GM12878 (cell line): ENCODE measurements around the gene LRP3.

Experiments used
- CTCF ChIP-seq, 3 experiments: IDR thresholded peaks in 2 of 3; conservative IDR thresholded peaks in 1 of 3; 2 replicates each; pipeline ENCODE4 v1.5.1; 2011; ENCODE audit warnings: low read depth in 3 of 3, low read length in 3 of 3, mild to moderate bottlenecking in 3 of 3, control low read depth in 2 of 3, moderate library complexity in 2 of 3, inconsistent platforms in 1 of 3, mixed read lengths in 1 of 3; ENCODE audit not compliant: control insufficient read depth in 2 of 3, insufficient read depth in 1 of 3; ENCODE audit errors: extremely low read depth in 1 of 3
- EGR1 ChIP-seq, 2 experiments: IDR thresholded peaks; 1 replicate in 1 of 2; 2 replicates in 1 of 2; pipeline ENCODE4 v1.6.1; 2011 to 2012; ENCODE audit warnings: low read depth in 2 of 2, low read length in 2 of 2, borderline replicate concordance in 1 of 2, mild to moderate bottlenecking in 1 of 2, moderate library complexity in 1 of 2
- MTA3 ChIP-seq: IDR thresholded peaks from 2 replicates; pipeline ENCODE4 v1.6.1; 2012; ENCODE audit warnings: low read length, inconsistent platforms, borderline replicate concordance
- NFXL1 ChIP-seq: fragments of 450-650 bp; IDR thresholded peaks from 2 replicates; pipeline ENCODE4 v1.6.1; 2017; ENCODE audit warnings: antibody characterized with exemption, mild to moderate bottlenecking, borderline replicate concordance
- PAX8 ChIP-seq: fragments of 450-650 bp; IDR thresholded peaks from 2 replicates; pipeline ENCODE4 v1.6.1; 2017; ENCODE audit warnings: mild to moderate bottlenecking, moderate library complexity
- POU2F2 ChIP-seq: IDR thresholded peaks from 3 replicates; pipeline ENCODE4 v1.6.1; 2011; ENCODE audit warnings: low read depth, mild to moderate bottlenecking, low read length, borderline replicate concordance
- TAF1 ChIP-seq: IDR thresholded peaks from 2 replicates; pipeline ENCODE4 v1.6.1; 2011; ENCODE audit warnings: mild to moderate bottlenecking, low read depth, low read length, borderline replicate concordance
- TBL1XR1 ChIP-seq: IDR thresholded peaks from 2 replicates; pipeline ENCODE4 v1.6.1; 2012; ENCODE audit warnings: low read depth, low read length, improper control_type of control experiment
- TCF12 ChIP-seq: IDR thresholded peaks from 2 replicates; pipeline ENCODE4 v1.6.1; 2011; ENCODE audit warnings: low read depth, mild to moderate bottlenecking, low read length
- WRNIP1 ChIP-seq: IDR thresholded peaks from 2 replicates; pipeline ENCODE4 v1.6.1; 2011; ENCODE audit warnings: low read depth, low read length, improper control_type of control experiment, borderline replicate concordance
- ZNF24 ChIP-seq: fragments of 450-650 bp; IDR thresholded peaks from 2 replicates; pipeline ENCODE4 v1.6.1; 2017; ENCODE audit warnings: antibody characterized with exemption, mild to moderate bottlenecking
- TF ChIP-seq, protein P1 (sequence below): IDR thresholded peaks from 2 replicates; pipeline ENCODE4 v1.6.1; 2012; ENCODE audit warnings: mild to moderate bottlenecking, low read depth, low read length

DNA sequence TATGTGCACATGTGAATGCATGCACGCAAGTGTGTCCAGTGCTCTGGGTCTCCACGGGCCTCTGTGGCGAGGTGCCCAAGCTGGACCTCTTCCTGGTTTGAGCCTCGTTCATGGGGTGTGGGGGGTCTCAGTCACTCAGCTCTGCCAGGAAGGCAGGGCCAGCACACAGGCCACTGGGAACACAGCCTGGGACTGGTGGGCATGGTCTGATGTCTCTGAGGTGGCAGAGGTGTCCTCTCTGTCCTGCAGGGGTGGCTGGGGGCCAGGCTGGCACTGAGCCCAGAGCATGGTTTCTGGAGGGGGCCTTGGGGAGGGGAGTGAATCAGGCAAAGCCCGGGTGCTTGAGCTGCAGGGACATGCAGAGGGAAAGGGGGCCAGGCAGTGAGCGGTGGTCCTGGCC lies 9.4 kb downstream of the LRP3 start:
- no peak for TF ChIP-seq CTCF (IDR thresholded peaks at IDR 0.05 in 2 of 3, conservative IDR thresholded peaks at IDR 0.05 in 1 of 3; ENCODE audit: control insufficient read depth in 2 of 3, extremely low read depth in 1 of 3, insufficient read depth in 1 of 3, low read depth in 3 of 3, low read length in 3 of 3)
- no peak for TF ChIP-seq POU2F2
- TF ChIP-seq ZNF24: no peak
- TF ChIP-seq PAX8: no peak
- no peak for TF ChIP-seq NFXL1
- TF ChIP-seq TCF12: no peak
- TF ChIP-seq MTA3: no peak
- TF ChIP-seq, protein P1, sequence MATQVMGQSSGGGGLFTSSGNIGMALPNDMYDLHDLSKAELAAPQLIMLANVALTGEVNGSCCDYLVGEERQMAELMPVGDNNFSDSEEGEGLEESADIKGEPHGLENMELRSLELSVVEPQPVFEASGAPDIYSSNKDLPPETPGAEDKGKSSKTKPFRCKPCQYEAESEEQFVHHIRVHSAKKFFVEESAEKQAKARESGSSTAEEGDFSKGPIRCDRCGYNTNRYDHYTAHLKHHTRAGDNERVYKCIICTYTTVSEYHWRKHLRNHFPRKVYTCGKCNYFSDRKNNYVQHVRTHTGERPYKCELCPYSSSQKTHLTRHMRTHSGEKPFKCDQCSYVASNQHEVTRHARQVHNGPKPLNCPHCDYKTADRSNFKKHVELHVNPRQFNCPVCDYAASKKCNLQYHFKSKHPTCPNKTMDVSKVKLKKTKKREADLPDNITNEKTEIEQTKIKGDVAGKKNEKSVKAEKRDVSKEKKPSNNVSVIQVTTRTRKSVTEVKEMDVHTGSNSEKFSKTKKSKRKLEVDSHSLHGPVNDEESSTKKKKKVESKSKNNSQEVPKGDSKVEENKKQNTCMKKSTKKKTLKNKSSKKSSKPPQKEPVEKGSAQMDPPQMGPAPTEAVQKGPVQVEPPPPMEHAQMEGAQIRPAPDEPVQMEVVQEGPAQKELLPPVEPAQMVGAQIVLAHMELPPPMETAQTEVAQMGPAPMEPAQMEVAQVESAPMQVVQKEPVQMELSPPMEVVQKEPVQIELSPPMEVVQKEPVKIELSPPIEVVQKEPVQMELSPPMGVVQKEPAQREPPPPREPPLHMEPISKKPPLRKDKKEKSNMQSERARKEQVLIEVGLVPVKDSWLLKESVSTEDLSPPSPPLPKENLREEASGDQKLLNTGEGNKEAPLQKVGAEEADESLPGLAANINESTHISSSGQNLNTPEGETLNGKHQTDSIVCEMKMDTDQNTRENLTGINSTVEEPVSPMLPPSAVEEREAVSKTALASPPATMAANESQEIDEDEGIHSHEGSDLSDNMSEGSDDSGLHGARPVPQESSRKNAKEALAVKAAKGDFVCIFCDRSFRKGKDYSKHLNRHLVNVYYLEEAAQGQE: no peak
- no peak for TF ChIP-seq WRNIP1
- no peak for TF ChIP-seq TBL1XR1
- no peak for TF ChIP-seq TAF1
- no peak for TF ChIP-seq EGR1 (IDR thresholded peaks at IDR 0.05; ENCODE audit: borderline replicate concordance in 1 of 2, low read depth in 2 of 2, low read length in 2 of 2)
